BJ (cell line): ENCODE data around the gene ABAT. TPM values are rescaled to one million over a fixed set of nuclear protein-coding genes. Genes with fewer than 3 reads are reported as not detected.

ENCODE experiments used
- CTCF ChIA-PET: fragments of 350-600 bp; formaldehyde crosslinking; extraction: SDS; loops from one replicate; lab custom pipeline; 2021; ENCODE audit warnings: antibody characterized with exemption, inconsistent platforms; lab: Yijun Ruan, JAX
- POLR2A ChIA-PET: fragments of 300-600 bp; sonication (Branson Sonifier 250); formaldehyde crosslinking; extraction: SDS; loops from one replicate; lab custom pipeline; 2021; ENCODE audit warnings: antibody characterized with exemption; lab: Charles Lee
- DNase-seq: peaks from one replicate; pipeline ENCODE4 v3.0.0-alpha.2; 2011; ENCODE audit warnings: low read depth
- H3K27me3 ChIP-seq: 2 replicates; pipeline ENCODE4 v1.6.0; 2011; ENCODE audit warnings: low read length; ENCODE audit not compliant: control insufficient read depth, insufficient read depth
- H3K36me3 ChIP-seq: 2 replicates; pipeline ENCODE4 v1.5.1; 2011; ENCODE audit warnings: low read length; ENCODE audit not compliant: control insufficient read depth, insufficient read depth
- H3K4me3 ChIP-seq: 2 replicates; pipeline ENCODE4 v1.5.1; 2011; ENCODE audit warnings: low read depth, mild to moderate bottlenecking, control low read depth, low read length
- CTCF ChIP-seq: IDR thresholded peaks from 2 replicates; pipeline ENCODE4 v1.5.1; 2011; ENCODE audit warnings: low read depth, mild to moderate bottlenecking, control low read depth, inconsistent platforms, low read length, moderate library complexity; ENCODE audit not compliant: insufficient read depth
- polyA plus RNA-seq: library from polyadenylated mRNA; depleted of rRNA; stranded (reverse); fragments of >200 nt; gene quantifications from 2 replicates; pipeline ENCODE4 v1.2.3, GENCODE V29; 2011

Gene ABAT
- polyA plus RNA-seq, 1 experiment: 3.5 TPM

GRCh38 chr16:8727857-8728618 lies 53.6 kb downstream of the ABAT start:
- no peak for TF ChIP-seq CTCF
- DNase-seq: no peak
- ChIA-PET CTCF (no interaction called here), POLR2A (no interaction called here)
- Histone ChIP-seq H3K27me3 (no peaks in the 10 kb centered on the region), H3K36me3 (no peaks in the 10 kb centered on the region), H3K4me3 (no peak overlapping the region)

GRCh38 chr16:8729779-8730334 lies 55.4 kb downstream of the ABAT start:
- Histone ChIP-seq H3K4me3 (no peak overlapping the region), H3K27me3 (no peaks in the 10 kb centered on the region), H3K36me3 (no peaks in the 10 kb centered on the region)
- no peak for DNase-seq
- TF ChIP-seq CTCF: no peak
- ChIA-PET POLR2A (no interaction called here), CTCF (interaction anchor here (1.5 kb wide), 1 partner anchor 19 kb away, joined by 3 read pairs; no protein-coding TSS in a partner anchor)

DNA sequence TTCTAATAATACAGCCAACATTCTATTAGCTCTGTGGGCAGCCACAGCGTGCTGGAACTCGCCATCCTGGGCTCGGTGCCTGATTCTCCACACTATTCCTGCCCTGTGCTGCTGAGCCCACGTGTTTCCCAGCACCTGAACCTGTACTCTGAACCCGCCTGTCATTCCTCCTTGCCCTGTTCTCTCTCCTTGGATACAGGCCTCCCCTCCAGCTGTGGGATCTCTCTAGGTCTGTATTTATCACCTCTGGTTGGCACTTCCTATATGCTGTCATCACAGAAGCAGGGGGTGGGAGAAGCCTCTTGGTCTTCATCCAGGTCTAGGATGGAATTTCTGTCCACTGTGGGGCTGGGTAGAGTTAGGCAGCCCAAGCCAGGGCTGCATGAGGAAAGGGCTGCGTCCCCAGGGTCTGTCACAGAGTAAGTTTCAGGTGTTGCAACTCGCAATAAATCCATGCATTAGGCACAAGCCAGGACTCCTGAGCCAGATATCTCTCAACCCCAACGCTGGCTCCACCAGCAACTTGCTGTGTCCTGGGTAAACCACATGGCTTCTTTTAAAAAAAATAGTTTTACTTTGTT lies 56.0 kb downstream of the ABAT start:
- no peak for DNase-seq
- TF ChIP-seq CTCF: no peak
- POLR2A ChIA-PET: no interaction called here
- H3K36me3 ChIP-seq: no peaks in the 10 kb centered on the region
- H3K4me3 ChIP-seq: no peak overlapping the region
- no peaks in the 10 kb centered on the region for H3K27me3 ChIP-seq
- CTCF ChIA-PET: no interaction called here

DNA sequence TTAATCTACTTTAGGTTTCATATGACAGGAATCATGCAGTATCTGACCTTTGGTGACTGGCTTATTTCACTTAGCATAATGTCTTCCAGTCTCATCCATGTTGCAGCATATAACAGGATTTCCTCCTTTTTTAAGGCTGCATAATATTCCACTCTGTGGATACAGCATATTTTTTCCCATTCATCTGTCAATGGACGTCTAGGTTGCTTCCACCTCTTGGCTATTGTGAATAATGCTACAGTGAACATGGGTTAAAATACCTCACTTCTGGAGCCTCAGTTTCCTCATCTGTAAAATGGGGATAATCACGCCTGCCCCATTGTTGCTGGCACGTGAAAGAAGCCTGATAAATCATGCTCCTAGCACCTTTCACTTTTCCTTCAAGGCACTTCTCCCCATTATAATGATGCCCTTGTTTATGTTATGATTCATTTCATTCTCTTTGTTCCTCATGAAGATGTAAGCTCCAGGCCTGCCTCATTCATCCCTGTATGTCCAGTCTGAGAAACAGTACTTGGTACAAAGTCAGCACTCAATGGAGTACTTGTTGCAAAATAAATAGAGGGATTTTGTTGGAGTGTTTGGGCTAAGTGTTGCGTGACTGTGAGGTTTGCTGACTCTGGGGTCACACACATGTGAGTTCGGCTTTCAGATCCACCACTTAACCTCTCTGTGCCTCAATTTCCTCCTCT lies 59.6 kb downstream of the ABAT start:
- Histone ChIP-seq H3K27me3 (no peaks in the 10 kb centered on the region), H3K4me3 (no peak overlapping the region), H3K36me3 (no peaks in the 10 kb centered on the region)
- no peak for DNase-seq
- no peak for TF ChIP-seq CTCF
- ChIA-PET CTCF (no interaction called here), POLR2A (no interaction called here)

GRCh38 chr16:8735574-8735973 lies 61.2 kb downstream of the ABAT start:
- POLR2A ChIA-PET: no interaction called here
- Histone ChIP-seq H3K36me3 (no peaks in the 10 kb centered on the region), H3K27me3 (no peaks in the 10 kb centered on the region), H3K4me3 (no peak overlapping the region)
- TF ChIP-seq CTCF: no peak
- CTCF ChIA-PET: no interaction called here
- DNase-seq: no peak
